ENCODE data around the gene NBEAL2.

- TF ChIP-seq CTCF (IDR thresholded peaks at IDR 0.05 in 8 of 11, conservative IDR thresholded peaks at IDR 0.05 in 3 of 11) = no peak
- TF ChIP-seq POLR2A (IDR thresholded peaks at IDR 0.05) = no peak
- no peak for TF ChIP-seq POLR2AphosphoS5 (IDR thresholded peaks at IDR 0.05)
Measured at GRCh38 chr3:46978381-46978780, 1.1 kb upstream of the NBEAL2 start.

Measured in spleen (tissue), 7 donors.